Natural killer cell (primary cell): ENCODE data around the gene PTBP3. TPM values are rescaled to one million over a fixed set of nuclear protein-coding genes. Genes with fewer than 3 reads are reported as not detected.
A peak's percentile ranks its signal among the peaks of the same experiment; 100 is the strongest.

ENCODE experiments used
- ATAC-seq, 3 donors: fragments of 150-1000 bp in 2 of 3; fragments of 200-7000 bp in 1 of 3; cut with Tn5 transposase; 1 replicate in 1 of 3; 2 replicates in 2 of 3; pipeline ENCODE4 v1.10.0; 2021; ENCODE audit warnings: mild to moderate bottlenecking in 2 of 3, moderate library complexity in 2 of 3
- DNase-seq, 2 donors: peaks; one replicate each; pipeline versions ENCODE4 v3.0.0 to v3.0.0-alpha.2; 2013 to 2021; ENCODE audit warnings: mixed read lengths in 1 of 2
- H3K27ac ChIP-seq: one replicate; pipeline ENCODE4 v1.5.1; 2013; ENCODE audit warnings: mild to moderate bottlenecking, low read length
- H3K27me3 ChIP-seq: one replicate; pipeline ENCODE4 v1.6.1; 2013; ENCODE audit warnings: low read length; ENCODE audit not compliant: control insufficient read depth, insufficient read depth
- H3K36me3 ChIP-seq: one replicate; pipeline ENCODE4 v1.6.1; 2013; ENCODE audit warnings: low read length; ENCODE audit not compliant: control insufficient read depth, insufficient read depth
- H3K4me1 ChIP-seq: one replicate; pipeline ENCODE4 v1.6.1; 2013; ENCODE audit warnings: low read length; ENCODE audit not compliant: control insufficient read depth, insufficient read depth
- H3K4me3 ChIP-seq: one replicate; pipeline ENCODE4 v1.5.1; 2013; ENCODE audit warnings: low read length
- H3K9me3 ChIP-seq: one replicate; pipeline ENCODE4 v1.6.1; 2013; ENCODE audit warnings: low read length; ENCODE audit not compliant: control insufficient read depth, insufficient read depth
- H3K27ac Mint-ChIP-seq, 2 donors: one replicate each; pipeline ENCODE4 v1.8.0; 2022; ENCODE audit warnings: mild to moderate bottlenecking in 2 of 2, mixed read lengths in 2 of 2, moderate library complexity in 1 of 2
- H3K27me3 Mint-ChIP-seq, 2 donors: one replicate each; pipeline ENCODE4 v1.8.0; 2022; ENCODE audit warnings: low read depth in 2 of 2, mixed read lengths in 2 of 2
- H3K36me3 Mint-ChIP-seq: one replicate; pipeline ENCODE4 v1.8.0; 2022; ENCODE audit warnings: mixed read lengths
- H3K4me1 Mint-ChIP-seq, 2 donors: one replicate each; pipeline ENCODE4 v1.8.0; 2022; ENCODE audit warnings: mixed read lengths in 2 of 2
- H3K4me3 Mint-ChIP-seq: one replicate; pipeline ENCODE4 v1.8.0; 2022; ENCODE audit warnings: mild to moderate bottlenecking, moderate library complexity, mixed read lengths
- H3K9me3 Mint-ChIP-seq, 2 donors: one replicate each; pipeline ENCODE4 v1.8.0; 2022; ENCODE audit warnings: mixed read lengths in 2 of 2
- WGBS: methylation state at CpG from one replicate; pipeline ENCODE4 v1.1.7; 2013; ENCODE audit warnings: missing lambda C conversion rate; ENCODE audit not compliant: insufficient coverage; 5-methylcytosine and 5-hydroxymethylcytosine counted together
- intact Hi-C: fragments of 100-400 bp; cut with micrococcal nuclease; formaldehyde crosslinking; loops from one replicate; pipeline ENCODE4 v1.14.2; 2022
- total RNA-seq, 4 donors: library from RNA; stranded (reverse); fragments of 120-200 nt in 1 of 4; gene quantifications; one replicate each; pipeline versions ENCODE4 v1.2.3 to v1.2.4, GENCODE V29; 2013 to 2022
- TF ChIP-seq, protein P1 (sequence below): fragments of 200-600 bp; IDR thresholded peaks from one replicate; pipeline ENCODE4 v1.8.0; 2022; ENCODE audit warnings: antibody characterized with exemption

Gene PTBP3
- total RNA-seq, 3 donors from 2014 or later (not counting 1 experiment from before 2014, with no cell fraction given) = 135 to 156 (median 140) TPM

GRCh38 chr9:112337547-112337946, 4.1 kb upstream of the PTBP3 start:
- Mint-ChIP-seq H3K4me3 (no peak overlapping the region), H3K4me1 (peaks cover 10% of the 10 kb centered on the region in 2 donors), H3K27me3 (no peaks in the 10 kb centered on the region), H3K9me3 (no peaks in the 10 kb centered on the region), H3K36me3 (no peaks in the 10 kb centered on the region), H3K27ac (no peak overlapping the region)
- TF ChIP-seq, protein P1, sequence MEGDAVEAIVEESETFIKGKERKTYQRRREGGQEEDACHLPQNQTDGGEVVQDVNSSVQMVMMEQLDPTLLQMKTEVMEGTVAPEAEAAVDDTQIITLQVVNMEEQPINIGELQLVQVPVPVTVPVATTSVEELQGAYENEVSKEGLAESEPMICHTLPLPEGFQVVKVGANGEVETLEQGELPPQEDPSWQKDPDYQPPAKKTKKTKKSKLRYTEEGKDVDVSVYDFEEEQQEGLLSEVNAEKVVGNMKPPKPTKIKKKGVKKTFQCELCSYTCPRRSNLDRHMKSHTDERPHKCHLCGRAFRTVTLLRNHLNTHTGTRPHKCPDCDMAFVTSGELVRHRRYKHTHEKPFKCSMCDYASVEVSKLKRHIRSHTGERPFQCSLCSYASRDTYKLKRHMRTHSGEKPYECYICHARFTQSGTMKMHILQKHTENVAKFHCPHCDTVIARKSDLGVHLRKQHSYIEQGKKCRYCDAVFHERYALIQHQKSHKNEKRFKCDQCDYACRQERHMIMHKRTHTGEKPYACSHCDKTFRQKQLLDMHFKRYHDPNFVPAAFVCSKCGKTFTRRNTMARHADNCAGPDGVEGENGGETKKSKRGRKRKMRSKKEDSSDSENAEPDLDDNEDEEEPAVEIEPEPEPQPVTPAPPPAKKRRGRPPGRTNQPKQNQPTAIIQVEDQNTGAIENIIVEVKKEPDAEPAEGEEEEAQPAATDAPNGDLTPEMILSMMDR = no peak
- Histone ChIP-seq H3K4me3 (no peak overlapping the region), H3K27ac (no peak overlapping the region), H3K4me1 (peaks cover 4% of the 10 kb centered on the region), H3K9me3 (no peaks in the 10 kb centered on the region), H3K36me3 (no peaks in the 10 kb centered on the region), H3K27me3 (no peaks in the 10 kb centered on the region)
- ATAC-seq = no peak
- intact Hi-C loops = no loop called here
- WGBS = 83% methylated on average over 1 of the region's 1 CpG
- DNase-seq = no peak

GRCh38 chr9:112334432-112334841, 1.0 kb upstream of the PTBP3 start:
- H3K27me3 ChIP-seq = no peaks in the 10 kb centered on the region
- Mint-ChIP-seq H3K4me1 (peaks cover 36% of the 10 kb centered on the region in 2 donors), H3K36me3 (no peaks in the 10 kb centered on the region), H3K27ac (peak overlapping the region; percentile 89 to 90), H3K4me3 (peak overlapping the region; percentile 89), H3K9me3 (no peaks in the 10 kb centered on the region), H3K27me3 (no peaks in the 10 kb centered on the region)
- H3K27ac ChIP-seq = peak overlapping the region; percentile 97
- H3K4me3 ChIP-seq = peak overlapping the region; percentile 88
- H3K36me3 ChIP-seq = no peaks in the 10 kb centered on the region
- DNase-seq = peak in 1 of 2 donors; percentile 70
- TF ChIP-seq, protein P1 = no peak
- peaks cover 4% of the 10 kb centered on the region for H3K4me1 ChIP-seq
- WGBS = 0% methylated on average over 7 of the region's 8 CpGs
- no peaks in the 10 kb centered on the region for H3K9me3 ChIP-seq
- intact Hi-C loops = loop anchor here (1.0 to 5.0 kb wide), 5 partner anchors 44 to 437 kb away; partner anchors contain the start of genes INIP, SNX30 and UGCG
- peak in 1 of 3 donors; percentile 3 for ATAC-seq

- Mint-ChIP-seq H3K27ac (peak overlapping the region; percentile 89 to 90), H3K4me3 (peak overlapping the region; percentile 89), H3K27me3 (no peaks in the 10 kb centered on the region), H3K4me1 (peaks cover 37% of the 10 kb centered on the region in 2 donors), H3K36me3 (no peaks in the 10 kb centered on the region), H3K9me3 (no peaks in the 10 kb centered on the region)
- H3K9me3 ChIP-seq = no peaks in the 10 kb centered on the region
- intact Hi-C loops = loop anchor here (1.0 to 5.0 kb wide), 8 partner anchors 17 to 437 kb away; partner anchors contain the start of genes INIP, KIAA1958, SNX30 and UGCG
- peak overlapping the region; percentile 95 for H3K4me3 ChIP-seq
- peaks cover 4% of the 10 kb centered on the region for H3K4me1 ChIP-seq
- ATAC-seq (peak; percentile 85 to 96 (median 89)), DNase-seq (peak; percentile 87 to 98)
- WGBS = under 1% methylated on average over 71 of the region's 72 CpGs
- H3K36me3 ChIP-seq = no peaks in the 10 kb centered on the region
- peak overlapping the region; percentile 97 for H3K27ac ChIP-seq
- H3K27me3 ChIP-seq = no peaks in the 10 kb centered on the region
- TF ChIP-seq, protein P1 = peak; percentile 40
Observed at GRCh38 chr9:112333639-112334431, 416 bp upstream of the PTBP3 start.
